GM12878 (cell line): ENCODE results near the gene TAS2R60. TPM values are rescaled to one million over a fixed set of nuclear protein-coding genes. Genes with fewer than 3 reads are reported as not detected.

Experiments used
- ATAC-seq: fragments of 200-7000 bp; cut with Tn5 transposase; 3 replicates; pipeline ENCODE4 v1.9.1; 2020; ENCODE audit warnings: mild to moderate bottlenecking, moderate library complexity
- BruUV-seq: library from RNA; stranded (reverse); fragments of 400-500 nt; replicated peaks from 2 replicates; lab custom pipeline; 2021; lab: Mats Ljungman, UMichigan
- CTCF ChIA-PET: fragments of 300-600 bp; sonication (Branson Sonifier 250); formaldehyde crosslinking; extraction: SDS; loops from one replicate; lab custom pipeline; 2021; ENCODE audit warnings: inconsistent platforms; lab: Yijun Ruan, JAX
- POLR2A ChIA-PET: fragments of 350-600 bp; formaldehyde crosslinking; extraction: SDS; loops from one replicate; lab custom pipeline; 2021; ENCODE audit warnings: inconsistent platforms; lab: Charles Lee
- RAD21 ChIA-PET: fragments of 300-600 bp; sonication (Branson Sonifier 250); formaldehyde crosslinking; loops from one replicate; lab custom pipeline; 2023; ENCODE audit warnings: antibody characterized with exemption; ENCODE audit not compliant: unreplicated experiment; lab: Charles Lee
- SMC1A ChIA-PET: fragments of 300-600 bp; sonication (Branson Sonifier 250); formaldehyde crosslinking; loops from one replicate; lab custom pipeline; 2023; ENCODE audit not compliant: unreplicated experiment, uncharacterized antibody; lab: Charles Lee
- DNase-seq: peaks from one replicate; pipeline ENCODE4 v3.0.0-alpha.2; 2011; ENCODE audit warnings: low read depth, low spot score
- FAIRE-seq: peaks from 3 replicates; lab custom pipeline; 2011; peaks lifted over from hg19 to GRCh38; lab: Jason Lieb, UNC
- H2AFZ ChIP-seq: 2 replicates; pipeline ENCODE4 v1.6.0; 2011; ENCODE audit warnings: low read depth, low read length, control low read depth; ENCODE audit not compliant: control insufficient read depth
- H3K27ac ChIP-seq: 2 replicates; pipeline ENCODE4 v1.5.1; 2011; ENCODE audit warnings: control low read depth; ENCODE audit not compliant: control insufficient read depth, insufficient read depth
- H3K27me3 ChIP-seq, 2 experiments: replicated peaks in 1 of 2; 2 replicates each; pipeline versions ENCODE4 v1.6.0 to v1.6.1; 2011; ENCODE audit warnings: low read length in 1 of 2; ENCODE audit not compliant: control insufficient read depth in 2 of 2, insufficient read depth in 2 of 2
- H3K36me3 ChIP-seq, 2 experiments: 2 replicates each; pipeline ENCODE4 v1.5.1; 2011; ENCODE audit warnings: low read length in 1 of 2; ENCODE audit not compliant: control insufficient read depth in 2 of 2, insufficient read depth in 2 of 2
- H3K4me1 ChIP-seq: 2 replicates; pipeline ENCODE4 v1.6.1; 2011; ENCODE audit warnings: mild to moderate bottlenecking, low read length, moderate library complexity, mixed read lengths; ENCODE audit not compliant: control insufficient read depth, insufficient read depth
- H3K4me2 ChIP-seq: 2 replicates; pipeline ENCODE4 v1.6.0; 2011; ENCODE audit warnings: control low read depth; ENCODE audit not compliant: control insufficient read depth, insufficient read depth
- H3K4me3 ChIP-seq: fragments of 200-600 bp; sonication (generic); 2 replicates; pipeline ENCODE4 v1.5.1; 2016
- H3K79me2 ChIP-seq: 2 replicates; pipeline ENCODE4 v1.6.0; 2011; ENCODE audit warnings: low read length; ENCODE audit not compliant: control insufficient read depth, insufficient read depth
- H3K9ac ChIP-seq: 2 replicates; pipeline ENCODE4 v1.8.0; 2011; ENCODE audit warnings: low read length, control low read depth, mixed read lengths; ENCODE audit not compliant: control insufficient read depth, insufficient read depth
- H3K9me3 ChIP-seq: replicated peaks from 3 replicates; pipeline ENCODE4 v1.5.1; 2011; ENCODE audit warnings: mild to moderate bottlenecking, low read length; ENCODE audit not compliant: control insufficient read depth, insufficient read depth
- H4K20me1 ChIP-seq: 2 replicates; pipeline ENCODE4 v1.6.0; 2011; ENCODE audit not compliant: control insufficient read depth, insufficient read depth
- ATF3 ChIP-seq: IDR thresholded peaks from 2 replicates; pipeline ENCODE4 v1.6.1; 2011; ENCODE audit warnings: low read depth, mild to moderate bottlenecking, low read length, moderate library complexity, borderline replicate concordance; ENCODE audit errors: extremely low read depth
- E2F8 ChIP-seq: fragments of 450-650 bp; IDR thresholded peaks from 2 replicates; pipeline ENCODE4 v1.6.1; 2018; ENCODE audit warnings: mild to moderate bottlenecking, low read depth, moderate library complexity; ENCODE audit not compliant: partially characterized antibody
- IKZF1 ChIP-seq: fragments of 450-650 bp; conservative IDR thresholded peaks from 2 replicates; pipeline ENCODE4 v1.6.1; 2017; ENCODE audit warnings: antibody characterized with exemption, mild to moderate bottlenecking
- MTA3 ChIP-seq: IDR thresholded peaks from 2 replicates; pipeline ENCODE4 v1.6.1; 2012; ENCODE audit warnings: low read length, inconsistent platforms, borderline replicate concordance
- ZBTB11 ChIP-seq: fragments of 450-650 bp; formaldehyde crosslinking; IDR thresholded peaks from 2 replicates; pipeline ENCODE4 v1.5.0; 2022; ENCODE audit warnings: mild to moderate bottlenecking, missing genetic modification characterization
- ZBTB33 ChIP-seq: fragments of 450-650 bp; IDR thresholded peaks from 2 replicates; pipeline ENCODE4 v1.6.1; 2017; ENCODE audit warnings: mild to moderate bottlenecking
- WGBS: methylation state at CpG from one replicate; pipeline ENCODE4 v1.1.6; 2016; ENCODE audit warnings: low lambda C conversion rate; ENCODE audit not compliant: insufficient replicate concordance, insufficient coverage; ENCODE audit errors: missing lambda C conversion rate; 5-methylcytosine and 5-hydroxymethylcytosine counted together
- in situ Hi-C: fragments of 300-500 bp; cut with MboI; formaldehyde crosslinking; loops from 9 replicates; pipeline ENCODE4 v1.14.3; 2018; ENCODE audit warnings: mixed read lengths
- intact Hi-C: fragments of 100-400 bp; cut with micrococcal nuclease; formaldehyde crosslinking; loops from one replicate; pipeline ENCODE4 v1.14.2; 2022; ENCODE audit not compliant: unreplicated experiment
- polyA plus RNA-seq, 11 experiments: library from polyadenylated mRNA; depleted of rRNA in 4 of 11; unstranded in 6 of 11; stranded (reverse) in 5 of 11; fragments of >200 nt; fragmentation: Nextera tagmentation in 4 of 11; fragmentation: Illumina TruSeq in 1 of 11; extraction: Ambion mirVana in 4 of 11; extraction: Trizol in 1 of 11; gene quantifications; 1 replicate in 1 of 11; 2 replicates in 10 of 11; pipeline versions ENCODE4 v1.2.1 to v1.2.3, GENCODE V29; 2011 to 2016; ENCODE audit warnings: inconsistent platforms in 2 of 11, missing spikeins in 2 of 11, low read depth in 1 of 11
- total RNA-seq, 4 experiments: library from RNA; depleted of rRNA in 3 of 4; stranded (reverse); fragments of >200 nt in 3 of 4; fragmentation: Illumina TruSeq in 1 of 4; extraction: Trizol in 1 of 4; gene quantifications; 2 replicates each; pipeline versions ENCODE4 v1.2.1 to v1.2.3, GENCODE V29; 2013 to 2021

TAS2R60 gene
- total and polyA plus RNA-seq, 10 of the 15 experiments (the other 5 are each of a cell fraction or from before 2014, with no cell fraction given): not detected

- FAIRE-seq: no peak
Observed at GRCh38 chr7:143462045-143462444, 18.8 kb downstream of the TAS2R60 start.

More at GRCh38 chr7:143462045-143462444, 18.8 kb downstream of the TAS2R60 start:
- in situ Hi-C loops: no loop called here
- 51% methylated on average over 3 of the region's 3 CpGs for WGBS
- Histone ChIP-seq H3K4me2 (no peak overlapping the region), H3K79me2 (no peaks in the 10 kb centered on the region), H3K9ac (no peak overlapping the region), H3K27me3 (no peaks in the 10 kb centered on the region), H3K9me3 (no peaks in the 10 kb centered on the region; the same call in 2 of the 3 replicates), H3K4me1 (no peaks in the 10 kb centered on the region), H2AFZ (no peak overlapping the region), H3K27ac (no peak overlapping the region), H3K36me3 (no peaks in the 10 kb centered on the region), H4K20me1 (no peaks in the 10 kb centered on the region), H3K4me3 (no peak overlapping the region)
- BruUV-seq: no TSS peak
- ChIA-PET RAD21 (no interaction called here), SMC1A (interaction anchor here (0.8 to 0.9 kb wide), 2 partner anchors 25 to 30 kb away, joined by 3 read pairs; no protein-coding TSS in a partner anchor), POLR2A (no interaction called here), CTCF (no interaction called here)
- DNase-seq: no peak
- ATAC-seq: no peak
- no peak for TF ChIP-seq ZBTB11
- TF ChIP-seq ZBTB33: no peak
- no peak for TF ChIP-seq IKZF1
- TF ChIP-seq E2F8: no peak
- no peak for TF ChIP-seq MTA3
- TF ChIP-seq ATF3: no peak
- intact Hi-C loops: no loop called here
